Suppressor macrophage treated with lipopolysaccharide for 4 hours (primary cell): ENCODE measurements around the gene NUP93.

Experiments
- DNase-seq: peaks from one replicate; pipeline ENCODE4 v3.0.0-alpha.2; 2020

The NUP93 gene

GRCh38 chr16:56744996-56745640 is 15.2 kb downstream of the NUP93 start:
- no peak for DNase-seq

- no peak for DNase-seq
These were observed 17.6 kb downstream of the NUP93 start for GRCh38 chr16:56747486-56748045.

GRCh38 chr16:56748191-56748590 is 18.3 kb downstream of the NUP93 start:
- DNase-seq: no peak

GRCh38 chr16:56748826-56749225 is 18.9 kb downstream of the NUP93 start:
- no peak for DNase-seq

- DNase-seq: no peak
These were observed 20.0 kb downstream of the NUP93 start for GRCh38 chr16:56749672-56750491.

GRCh38 chr16:56753410-56753809 is 23.5 kb downstream of the NUP93 start:
- no peak for DNase-seq

GRCh38 chr16:56755038-56755437 is 25.1 kb downstream of the NUP93 start:
- no peak for DNase-seq

GRCh38 chr16:56758432-56758831 is 28.5 kb downstream of the NUP93 start:
- no peak for DNase-seq

- DNase-seq: no peak
These were observed 29.0 kb downstream of the NUP93 start for GRCh38 chr16:56758930-56759329.

- no peak for DNase-seq
These were observed 33.5 kb downstream of the NUP93 start for GRCh38 chr16:56763291-56763916.

- no peak for DNase-seq
These were observed 34.9 kb downstream of the NUP93 start for GRCh38 chr16:56764835-56765234.

GRCh38 chr16:56765949-56766348 is 36.0 kb downstream of the NUP93 start:
- DNase-seq: no peak

- DNase-seq: no peak
These were observed 37.1 kb downstream of the NUP93 start for GRCh38 chr16:56767024-56767423.

- no peak for DNase-seq
These were observed 39.7 kb downstream of the NUP93 start for GRCh38 chr16:56769677-56770076.

- no peak for DNase-seq
These were observed 41.8 kb downstream of the NUP93 start for GRCh38 chr16:56771558-56772279.

- DNase-seq: no peak
These were observed 43.6 kb downstream of the NUP93 start for GRCh38 chr16:56773532-56773931.

- no peak for DNase-seq
These were observed 44.2 kb downstream of the NUP93 start for GRCh38 chr16:56774016-56774680.

GRCh38 chr16:56775162-56775561 is 45.2 kb downstream of the NUP93 start:
- no peak for DNase-seq

- DNase-seq: peak; percentile 20
These were observed 46.6 kb downstream of the NUP93 start for GRCh38 chr16:56776562-56776961.

- DNase-seq: peak; percentile 14
These were observed 47.1 kb downstream of the NUP93 start for GRCh38 chr16:56777001-56777400.

- DNase-seq: no peak
These were observed 47.6 kb downstream of the NUP93 start for GRCh38 chr16:56777482-56777881.

- DNase-seq: no peak
These were observed 50.0 kb downstream of the NUP93 start for GRCh38 chr16:56779906-56780305.
